HEK293 (cell line): Measurements from ENCODE around the gene ZNF772.

ENCODE experiments used
- HOXC10 ChIP-seq: sonication (generic); formaldehyde crosslinking; IDR thresholded peaks from 2 replicates; pipeline ENCODE4 v1.8.1; 2023; ENCODE audit warnings: mild to moderate bottlenecking, missing genetic modification reagents
- PBX3 ChIP-seq: sonication (generic); formaldehyde crosslinking; IDR thresholded peaks from 2 replicates; pipeline ENCODE4 v1.8.1; 2022; ENCODE audit warnings: mild to moderate bottlenecking, moderate library complexity, missing genetic modification reagents
- PRDM10 ChIP-seq: fragments of 450-650 bp; formaldehyde crosslinking; IDR thresholded peaks from 2 replicates; pipeline ENCODE4 v1.5.1; 2016; ENCODE audit warnings: missing biosample characterization, missing genetic modification characterization
- SP2 ChIP-seq: fragments of 450-650 bp; formaldehyde crosslinking; IDR thresholded peaks from 2 replicates; pipeline ENCODE4 v1.5.1; 2016; ENCODE audit warnings: missing biosample characterization, missing genetic modification characterization
- SP3 ChIP-seq: fragments of 450-650 bp; formaldehyde crosslinking; IDR thresholded peaks from 2 replicates; pipeline ENCODE4 v1.5.1; 2016; ENCODE audit warnings: missing biosample characterization, missing genetic modification characterization
- YY1 ChIP-seq: fragments of 450-650 bp; formaldehyde crosslinking; IDR thresholded peaks from 2 replicates; pipeline ENCODE4 v1.5.1; 2018; ENCODE audit warnings: missing biosample characterization, missing genetic modification characterization
- YY2 ChIP-seq: fragments of 450-650 bp; formaldehyde crosslinking; IDR thresholded peaks from 2 replicates; pipeline ENCODE4 v1.5.1; 2016; ENCODE audit warnings: missing biosample characterization, missing genetic modification characterization
- ZBTB11 ChIP-seq: fragments of 450-650 bp; formaldehyde crosslinking; conservative IDR thresholded peaks from 2 replicates; pipeline ENCODE4 v1.5.1; 2016; ENCODE audit warnings: low read depth, missing biosample characterization, missing genetic modification characterization
- ZBTB20 ChIP-seq: fragments of 450-650 bp; formaldehyde crosslinking; IDR thresholded peaks from 2 replicates; pipeline ENCODE4 v1.5.1; 2016; ENCODE audit warnings: missing biosample characterization, missing genetic modification characterization
- ZBTB26 ChIP-seq: fragments of 450-650 bp; formaldehyde crosslinking; optimal IDR thresholded peaks from 2 replicates; pipeline ENCODE3; 2016; ENCODE audit warnings: missing biosample characterization, mild to moderate bottlenecking, missing genetic modification characterization
- ZBTB6 ChIP-seq: fragments of 450-650 bp; formaldehyde crosslinking; IDR thresholded peaks from 2 replicates; pipeline ENCODE4 v1.5.1; 2017; ENCODE audit warnings: missing biosample characterization, missing genetic modification characterization
- ZEB2 ChIP-seq: fragments of 450-650 bp; formaldehyde crosslinking; IDR thresholded peaks from 2 replicates; pipeline ENCODE4 v1.5.1; 2016; ENCODE audit warnings: missing biosample characterization, missing genetic modification characterization
- ZNF280D ChIP-seq: fragments of 450-650 bp; formaldehyde crosslinking; IDR thresholded peaks from 2 replicates; pipeline ENCODE4 v1.5.1; 2016; ENCODE audit warnings: missing biosample characterization, missing genetic modification characterization
- ZNF335 ChIP-seq: fragments of 450-650 bp; formaldehyde crosslinking; conservative IDR thresholded peaks from 2 replicates; pipeline ENCODE4 v1.5.1; 2016; ENCODE audit warnings: missing biosample characterization, missing genetic modification characterization
- ZNF366 ChIP-seq: fragments of 450-650 bp; formaldehyde crosslinking; conservative IDR thresholded peaks from 2 replicates; pipeline ENCODE4 v1.5.1; 2016; ENCODE audit warnings: missing biosample characterization, missing genetic modification characterization
- ZNF76 ChIP-seq: fragments of 450-650 bp; formaldehyde crosslinking; IDR thresholded peaks from 2 replicates; pipeline ENCODE4; 2016; ENCODE audit warnings: low read depth, missing biosample characterization, missing genetic modification characterization, borderline replicate concordance
- ZXDB ChIP-seq: fragments of 450-650 bp; formaldehyde crosslinking; IDR thresholded peaks from 2 replicates; pipeline ENCODE4 v1.5.1; 2016; ENCODE audit warnings: missing biosample characterization, missing genetic modification characterization

ZNF772 gene

GRCh38 chr19:57487477-57488298 is 10.3 kb upstream of the ZNF772 start, which contains the start of gene ZNF419 (continued):
- TF ChIP-seq ZXDB (tag by site-specific recombination), result 0 out of 2 replicates have a peak, but pooled peaks have one; percentile 49
- TF ChIP-seq YY2 (tag by site-specific recombination), result 0 out of 2 replicates have a peak, but pooled peaks have one; percentile 64
- 0 out of 2 replicates have a peak, but pooled peaks have one; percentile 24 for TF ChIP-seq YY1
- TF ChIP-seq ZBTB26, result peak; percentile 57
- 0 out of 2 replicates have a peak, but pooled peaks have one; percentile 31 for TF ChIP-seq ZNF366 (tag by site-specific recombination)
- TF ChIP-seq SP3 (tag by site-specific recombination), result peak; percentile 83
- TF ChIP-seq ZBTB11, result peak; percentile 61
- TF ChIP-seq ZNF280D, result 0 out of 2 replicates have a peak, but pooled peaks have one; percentile 43
- TF ChIP-seq ZEB2 (tag by site-specific recombination), result peak; percentile 66; the same call in 1 of the 2 replicates
- TF ChIP-seq PRDM10, result 0 out of 2 replicates have a peak, but pooled peaks have one; percentile 3
- peak; percentile 42; the same call in 1 of the 2 replicates for TF ChIP-seq ZBTB20
- peak; percentile 87 for TF ChIP-seq SP2 (tag by site-specific recombination)
- peak; percentile 56; the same call in 1 of the 2 replicates for TF ChIP-seq HOXC10
- peak; percentile 100 for TF ChIP-seq ZBTB6
- TF ChIP-seq ZNF76 (tag by site-specific recombination), result peak; percentile 88; the same call in 1 of the 2 replicates
- TF ChIP-seq ZNF335 (tag by site-specific recombination), result peak; percentile 90
- peak; percentile 90; the same call in 1 of the 2 replicates for TF ChIP-seq PBX3 (CRISPR knock-in tag)
